Measurements from ENCODE around the gene TMC7.

DNA sequence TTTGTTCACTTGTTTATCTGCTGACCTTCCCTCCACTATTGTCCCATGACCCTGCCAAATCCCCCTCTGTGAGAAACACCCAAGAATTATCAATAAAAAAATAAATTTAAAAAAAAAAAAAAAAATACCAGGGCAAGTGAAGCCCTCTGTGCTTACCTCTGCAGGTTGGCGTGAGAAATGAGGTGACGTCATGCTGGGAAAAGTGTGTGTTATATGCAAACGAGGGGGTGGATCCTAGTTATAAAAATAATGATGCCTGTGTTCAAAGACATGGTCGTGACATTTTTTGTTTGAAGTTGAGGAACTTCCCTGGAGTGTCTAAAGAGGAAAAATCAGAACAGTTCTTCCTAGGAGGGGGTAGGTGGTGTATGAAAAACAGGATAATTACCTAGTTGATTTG, 20.2 kb downstream of the TMC7 start:
- TF ChIP-seq EZH2 (IDR thresholded peaks at IDR 0.05; ENCODE audit: borderline replicate concordance): no peak
- TF ChIP-seq, protein P1, sequence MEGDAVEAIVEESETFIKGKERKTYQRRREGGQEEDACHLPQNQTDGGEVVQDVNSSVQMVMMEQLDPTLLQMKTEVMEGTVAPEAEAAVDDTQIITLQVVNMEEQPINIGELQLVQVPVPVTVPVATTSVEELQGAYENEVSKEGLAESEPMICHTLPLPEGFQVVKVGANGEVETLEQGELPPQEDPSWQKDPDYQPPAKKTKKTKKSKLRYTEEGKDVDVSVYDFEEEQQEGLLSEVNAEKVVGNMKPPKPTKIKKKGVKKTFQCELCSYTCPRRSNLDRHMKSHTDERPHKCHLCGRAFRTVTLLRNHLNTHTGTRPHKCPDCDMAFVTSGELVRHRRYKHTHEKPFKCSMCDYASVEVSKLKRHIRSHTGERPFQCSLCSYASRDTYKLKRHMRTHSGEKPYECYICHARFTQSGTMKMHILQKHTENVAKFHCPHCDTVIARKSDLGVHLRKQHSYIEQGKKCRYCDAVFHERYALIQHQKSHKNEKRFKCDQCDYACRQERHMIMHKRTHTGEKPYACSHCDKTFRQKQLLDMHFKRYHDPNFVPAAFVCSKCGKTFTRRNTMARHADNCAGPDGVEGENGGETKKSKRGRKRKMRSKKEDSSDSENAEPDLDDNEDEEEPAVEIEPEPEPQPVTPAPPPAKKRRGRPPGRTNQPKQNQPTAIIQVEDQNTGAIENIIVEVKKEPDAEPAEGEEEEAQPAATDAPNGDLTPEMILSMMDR (IDR thresholded peaks at IDR 0.05; ENCODE audit: poor library complexity): no peak
- TF ChIP-seq EZH2phosphoT487 (IDR thresholded peaks at IDR 0.05; ENCODE audit: low read depth, severe bottlenecking, unreplicated experiment): no peak

Data from hepatocyte (in vitro differentiated cells).